WI38 (cell line): ENCODE results near the gene TCP11.

Experiments
- H3K4me3 ChIP-seq: 2 replicates; pipeline ENCODE4 v1.5.1; 2011; ENCODE audit warnings: low read depth, mild to moderate bottlenecking, control low read depth, low read length
- TF ChIP-seq, protein P1 (sequence below): IDR thresholded peaks from 2 replicates; pipeline ENCODE4 v1.5.1; 2012; ENCODE audit warnings: low read depth, mild to moderate bottlenecking, control low read depth, low read length

The TCP11 gene

DNA sequence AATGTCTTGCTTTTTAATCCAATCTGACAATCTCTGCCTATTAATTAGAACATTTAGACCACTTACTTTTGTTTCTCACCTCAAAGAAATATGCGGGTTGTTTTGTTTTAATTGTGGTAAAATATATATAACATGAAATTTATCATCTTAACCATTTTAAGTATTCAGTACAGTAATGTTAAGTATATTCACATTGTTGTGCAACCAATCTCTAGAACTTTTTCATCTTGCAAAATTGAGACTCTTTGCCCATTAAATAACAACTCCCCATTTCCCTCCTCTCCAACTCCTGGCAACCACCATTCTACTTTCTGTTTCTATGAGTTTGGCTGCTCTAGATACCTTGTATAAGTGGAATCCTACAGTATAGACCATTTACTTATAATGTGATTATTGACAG lies 13.8 kb upstream of the TCP11 start:
- TF ChIP-seq, protein P1, sequence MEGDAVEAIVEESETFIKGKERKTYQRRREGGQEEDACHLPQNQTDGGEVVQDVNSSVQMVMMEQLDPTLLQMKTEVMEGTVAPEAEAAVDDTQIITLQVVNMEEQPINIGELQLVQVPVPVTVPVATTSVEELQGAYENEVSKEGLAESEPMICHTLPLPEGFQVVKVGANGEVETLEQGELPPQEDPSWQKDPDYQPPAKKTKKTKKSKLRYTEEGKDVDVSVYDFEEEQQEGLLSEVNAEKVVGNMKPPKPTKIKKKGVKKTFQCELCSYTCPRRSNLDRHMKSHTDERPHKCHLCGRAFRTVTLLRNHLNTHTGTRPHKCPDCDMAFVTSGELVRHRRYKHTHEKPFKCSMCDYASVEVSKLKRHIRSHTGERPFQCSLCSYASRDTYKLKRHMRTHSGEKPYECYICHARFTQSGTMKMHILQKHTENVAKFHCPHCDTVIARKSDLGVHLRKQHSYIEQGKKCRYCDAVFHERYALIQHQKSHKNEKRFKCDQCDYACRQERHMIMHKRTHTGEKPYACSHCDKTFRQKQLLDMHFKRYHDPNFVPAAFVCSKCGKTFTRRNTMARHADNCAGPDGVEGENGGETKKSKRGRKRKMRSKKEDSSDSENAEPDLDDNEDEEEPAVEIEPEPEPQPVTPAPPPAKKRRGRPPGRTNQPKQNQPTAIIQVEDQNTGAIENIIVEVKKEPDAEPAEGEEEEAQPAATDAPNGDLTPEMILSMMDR: no peak
- H3K4me3 ChIP-seq: no peak overlapping the region

DNA sequence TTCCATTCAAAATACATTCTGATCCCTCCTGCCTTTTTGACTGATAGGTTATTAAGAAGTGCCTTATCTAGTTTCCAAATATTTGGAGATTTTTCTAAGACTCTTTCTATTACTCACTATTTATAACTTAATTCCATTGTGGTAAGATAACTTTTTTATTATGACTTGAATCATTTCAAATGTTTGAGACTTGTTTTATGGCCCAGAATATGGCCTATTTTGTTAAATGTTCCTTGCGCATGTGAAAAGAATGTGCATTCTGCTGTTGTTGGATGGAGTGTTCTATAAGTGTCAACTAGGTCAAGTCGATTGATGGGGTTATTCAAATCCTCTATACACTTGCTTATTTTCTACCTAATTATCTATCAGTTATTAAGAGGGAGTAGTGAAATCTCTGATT lies 13.1 kb upstream of the TCP11 start:
- no peak overlapping the region for H3K4me3 ChIP-seq
- TF ChIP-seq, protein P1: no peak

DNA sequence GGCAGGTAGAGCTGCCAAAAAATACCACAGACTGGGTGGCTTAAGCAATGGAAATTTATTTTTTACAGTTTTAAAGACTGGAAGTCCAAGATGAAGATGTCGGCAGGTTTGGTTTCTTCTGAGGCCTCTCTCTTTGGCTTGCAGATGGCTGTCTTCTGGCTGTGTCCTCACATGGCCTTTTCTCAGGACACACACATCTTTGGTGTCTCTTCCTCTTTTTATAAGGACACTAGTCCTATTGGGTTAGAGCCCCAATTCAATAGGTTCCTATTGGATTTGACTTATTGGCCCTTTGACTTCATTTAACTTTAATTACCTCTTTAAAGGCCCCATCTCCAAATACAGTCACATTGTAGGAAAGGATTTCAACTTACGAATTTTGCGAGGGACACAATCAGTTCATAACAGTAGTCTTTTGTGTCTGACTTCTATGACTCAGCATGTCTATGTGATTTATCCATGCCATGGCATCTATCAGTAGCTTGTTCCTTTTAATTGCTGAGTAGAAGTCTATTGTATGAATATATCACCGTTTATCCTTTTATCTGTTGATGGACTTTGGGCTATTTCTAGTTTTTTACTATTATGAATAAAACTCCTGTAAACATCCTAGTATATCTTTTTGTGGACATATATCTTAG lies 11.0 kb upstream of the TCP11 start:
- TF ChIP-seq, protein P1: no peak
- no peak overlapping the region for H3K4me3 ChIP-seq

DNA sequence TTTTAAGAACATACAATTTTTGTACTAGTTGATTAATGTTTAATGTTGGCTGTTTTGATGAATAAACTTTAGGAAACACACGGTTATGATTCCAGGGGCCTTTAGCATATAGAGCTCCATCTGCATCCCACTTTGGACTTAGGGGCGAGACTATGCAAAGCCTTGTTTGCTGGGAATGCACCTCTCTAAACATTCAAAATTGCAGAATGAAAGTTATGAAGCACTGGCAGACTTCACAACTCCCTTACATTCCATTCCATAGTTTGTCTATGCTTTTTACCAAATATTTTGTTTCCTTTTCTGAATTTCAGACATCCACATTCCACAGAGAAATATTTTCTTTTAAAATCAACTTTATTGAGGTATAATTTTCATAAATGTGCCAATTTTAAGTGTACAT lies 10.3 kb upstream of the TCP11 start:
- TF ChIP-seq, protein P1: no peak

DNA sequence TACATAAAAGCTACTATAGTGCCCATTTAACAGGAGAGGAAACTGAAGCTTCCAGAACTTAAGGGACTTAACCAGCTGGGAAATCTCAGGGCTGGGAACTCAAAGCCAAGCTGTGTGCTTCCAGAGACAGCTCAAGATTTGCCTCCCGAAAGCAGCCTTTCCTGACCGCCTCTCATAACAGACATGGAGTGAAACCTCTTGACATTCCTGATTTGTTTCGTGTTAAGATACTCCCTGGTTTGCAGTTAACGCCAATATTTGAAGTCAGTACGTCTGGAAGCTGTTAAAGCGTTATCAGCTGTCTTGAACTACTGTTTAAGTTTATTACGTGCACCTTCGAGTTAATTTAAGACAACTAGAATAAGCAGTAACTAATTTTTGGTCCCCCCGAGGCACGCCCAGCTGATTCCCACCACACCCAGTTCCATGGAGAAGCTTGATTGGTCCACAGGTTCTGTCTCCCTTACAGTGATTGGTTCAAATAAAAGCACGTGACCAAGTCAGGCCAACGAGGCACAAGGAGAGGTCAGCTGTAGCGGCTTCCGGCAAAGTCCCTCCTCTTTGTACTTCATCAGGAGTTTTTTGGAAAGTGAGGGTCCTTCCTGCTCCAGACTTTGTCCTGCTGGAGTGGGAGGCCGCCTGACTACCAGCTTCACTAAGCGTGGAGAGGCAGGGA lies 8.9 kb upstream of the TCP11 start:
- TF ChIP-seq, protein P1: no peak
- H3K4me3 ChIP-seq: no peak overlapping the region

More for the DNA sequence above, 10.3 kb upstream of the TCP11 start:
- no peak overlapping the region for H3K4me3 ChIP-seq

DNA sequence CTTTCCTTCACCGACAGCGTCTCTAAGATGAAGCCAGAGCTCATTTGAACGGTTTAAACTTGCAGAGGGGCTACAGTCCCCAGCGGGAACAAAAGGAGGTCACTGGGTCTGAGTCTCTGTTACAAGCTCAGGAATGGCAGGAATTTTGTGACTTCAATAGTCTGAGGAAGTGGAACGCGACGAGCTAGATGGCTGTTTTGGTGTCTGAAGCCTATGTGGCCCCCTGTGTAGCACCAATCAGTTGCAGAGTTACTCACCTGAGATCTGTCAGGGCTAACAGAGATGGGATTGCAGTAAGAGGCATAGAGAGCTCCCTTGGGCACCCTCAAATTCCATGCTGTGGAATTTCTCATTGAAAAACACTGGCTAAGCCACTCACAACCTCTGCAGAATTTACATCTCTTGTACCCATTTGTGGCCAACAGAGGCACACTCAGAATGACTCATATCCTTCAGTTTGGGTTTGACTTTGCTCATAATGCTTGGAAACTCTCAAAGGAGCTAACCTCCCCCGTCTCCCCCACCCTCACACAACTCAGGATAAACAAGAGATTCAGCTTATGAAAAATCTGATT lies 7.1 kb upstream of the TCP11 start:
- TF ChIP-seq, protein P1: no peak
- no peak overlapping the region for H3K4me3 ChIP-seq

DNA sequence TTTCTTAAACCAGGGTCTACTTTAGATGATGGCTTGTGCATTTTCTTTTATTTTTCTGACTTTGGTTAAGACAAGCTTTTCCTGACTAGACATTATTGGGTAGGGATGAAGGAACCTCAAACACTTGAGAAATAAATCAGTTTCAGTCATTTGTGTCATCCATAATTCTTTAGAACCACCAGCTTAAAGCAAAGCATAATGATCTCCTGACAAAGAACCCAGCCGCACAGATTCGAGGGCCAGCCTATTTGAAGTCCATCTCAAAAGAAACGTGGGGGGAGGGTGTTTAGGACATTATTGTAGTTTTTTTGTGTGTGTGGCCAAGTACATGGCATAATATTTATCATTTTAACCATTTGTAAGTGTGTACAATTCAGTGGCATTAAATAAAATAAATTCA lies 6.3 kb upstream of the TCP11 start:
- TF ChIP-seq, protein P1: no peak
- no peak overlapping the region for H3K4me3 ChIP-seq
